Mesodermal cell (in vitro differentiated cells): ENCODE results near the gene YPEL2.

Source experiments
- H3K27ac ChIP-seq: 2 replicates; pipeline ENCODE4 v1.7.0; 2013; ENCODE audit warnings: mild to moderate bottlenecking, low read depth, low read length, moderate library complexity; ENCODE audit not compliant: severe bottlenecking
- H3K36me3 ChIP-seq: 2 replicates; pipeline ENCODE4 v1.7.1; 2013; ENCODE audit warnings: mild to moderate bottlenecking, low read length, moderate library complexity; ENCODE audit not compliant: control insufficient read depth, insufficient read depth
- H3K4me1 ChIP-seq: one replicate; pipeline ENCODE4 v1.7.1; 2013; ENCODE audit warnings: mild to moderate bottlenecking, low read length; ENCODE audit not compliant: insufficient read depth, control insufficient read depth, poor library complexity, severe bottlenecking
- H3K4me3 ChIP-seq: 2 replicates; pipeline ENCODE4 v1.7.0; 2013; ENCODE audit warnings: low read length, control low read depth, mild to moderate bottlenecking; ENCODE audit not compliant: insufficient read depth, poor library complexity, severe bottlenecking; ENCODE audit errors: extremely low read depth
- H3K9me3 ChIP-seq: 2 replicates; pipeline ENCODE4 v1.7.1; 2013; ENCODE audit warnings: mild to moderate bottlenecking, low read length, moderate library complexity; ENCODE audit not compliant: control insufficient read depth
- WGBS, 2 experiments: methylation state at CpG; one replicate each; pipeline ENCODE4 v1.1.5; 2013; ENCODE audit warnings: missing lambda C conversion rate in 2 of 2; ENCODE audit not compliant: insufficient coverage in 2 of 2; 5-methylcytosine and 5-hydroxymethylcytosine counted together

YPEL2 gene

DNA sequence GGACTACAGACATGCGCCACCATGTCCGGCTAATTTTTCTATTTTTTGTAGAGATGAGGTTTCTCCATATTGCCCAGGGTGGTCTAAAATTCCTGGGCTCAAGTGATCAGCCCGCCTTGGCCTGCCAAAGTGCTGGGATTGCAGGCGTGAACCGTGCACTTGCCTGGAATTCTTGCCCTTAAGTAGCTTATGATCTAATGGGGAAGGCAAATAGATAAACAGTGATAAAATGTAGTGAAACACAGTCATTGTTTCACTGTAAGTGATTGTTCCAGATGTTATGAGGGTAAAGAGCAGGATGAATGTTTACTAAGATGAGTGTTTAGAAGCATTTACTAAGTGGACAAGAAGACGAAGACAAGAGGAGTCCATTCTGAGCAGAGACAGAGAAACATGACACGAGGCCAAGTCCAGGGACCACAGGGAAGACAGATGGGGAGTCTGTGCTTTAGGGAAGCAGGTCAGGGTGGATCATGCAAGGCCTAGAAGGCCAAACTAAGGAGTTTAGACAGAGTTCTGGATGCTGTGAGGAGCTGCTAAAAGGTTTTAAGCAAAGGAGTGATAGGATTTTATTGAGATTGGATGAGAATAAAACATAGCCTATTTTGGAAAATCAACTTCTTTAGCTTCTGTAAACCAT is 36.9 kb downstream of the YPEL2 start:
- Histone ChIP-seq H3K27ac (peak overlapping the region; percentile 96), H3K36me3 (peaks cover 21% of the 10 kb centered on the region), H3K9me3 (no peaks in the 10 kb centered on the region), H3K4me1 (peaks cover 97% of the 10 kb centered on the region), H3K4me3 (no peak overlapping the region)
- WGBS, 2 experiments: 89 to 99% methylated on average over 6 to 7 of the region's 7 CpGs

DNA sequence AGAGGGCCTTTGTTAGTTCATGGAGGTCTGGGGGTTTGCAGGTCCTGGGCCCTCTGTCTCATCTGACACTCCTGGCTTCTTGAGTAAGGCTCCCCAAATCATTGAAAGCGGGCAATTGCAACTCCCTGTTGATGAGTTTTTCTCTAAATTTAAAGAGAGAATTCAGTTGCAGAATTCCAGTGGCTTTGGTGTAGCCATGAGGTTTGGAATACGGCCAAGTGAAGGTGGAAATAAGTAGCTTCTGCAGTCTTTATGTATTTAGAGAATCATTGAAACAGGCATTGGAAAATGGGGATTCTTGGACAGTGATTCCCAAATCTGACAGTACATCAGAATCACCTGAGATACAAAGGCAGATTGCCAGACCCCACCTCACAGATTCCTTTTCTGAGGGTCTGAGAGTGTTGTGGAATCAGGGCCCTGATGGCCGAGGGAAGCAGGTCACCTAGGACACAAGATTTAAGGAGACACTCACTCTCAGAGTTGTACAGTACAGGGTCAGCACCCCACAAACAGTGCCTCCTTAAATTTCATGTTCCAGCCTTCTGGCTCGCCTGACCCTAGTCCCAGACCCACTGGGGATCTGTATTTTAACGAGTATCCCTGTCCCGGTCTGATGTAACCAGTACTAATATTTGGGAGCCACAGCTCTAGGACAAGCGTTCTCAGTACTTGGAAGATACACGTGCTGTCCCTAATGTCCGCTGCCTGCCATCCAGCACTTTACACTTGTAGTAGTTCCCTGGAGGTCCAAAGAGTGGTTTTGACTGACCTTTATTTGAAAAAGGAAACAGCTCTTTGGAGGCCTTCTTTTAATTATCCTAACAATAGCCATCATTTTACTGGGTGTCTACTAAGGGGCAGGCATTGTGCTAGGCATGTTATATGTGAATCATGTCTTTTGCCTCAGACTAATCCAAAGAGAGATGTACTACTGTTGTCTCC is 37.8 kb downstream of the YPEL2 start:
- Histone ChIP-seq H3K36me3 (peaks cover 21% of the 10 kb centered on the region), H3K27ac (no peak overlapping the region), H3K4me3 (no peak overlapping the region), H3K9me3 (no peaks in the 10 kb centered on the region), H3K4me1 (peaks cover 98% of the 10 kb centered on the region)
- WGBS, 2 experiments: 91 to 97% methylated on average over 8 of the region's 9 CpGs

DNA sequence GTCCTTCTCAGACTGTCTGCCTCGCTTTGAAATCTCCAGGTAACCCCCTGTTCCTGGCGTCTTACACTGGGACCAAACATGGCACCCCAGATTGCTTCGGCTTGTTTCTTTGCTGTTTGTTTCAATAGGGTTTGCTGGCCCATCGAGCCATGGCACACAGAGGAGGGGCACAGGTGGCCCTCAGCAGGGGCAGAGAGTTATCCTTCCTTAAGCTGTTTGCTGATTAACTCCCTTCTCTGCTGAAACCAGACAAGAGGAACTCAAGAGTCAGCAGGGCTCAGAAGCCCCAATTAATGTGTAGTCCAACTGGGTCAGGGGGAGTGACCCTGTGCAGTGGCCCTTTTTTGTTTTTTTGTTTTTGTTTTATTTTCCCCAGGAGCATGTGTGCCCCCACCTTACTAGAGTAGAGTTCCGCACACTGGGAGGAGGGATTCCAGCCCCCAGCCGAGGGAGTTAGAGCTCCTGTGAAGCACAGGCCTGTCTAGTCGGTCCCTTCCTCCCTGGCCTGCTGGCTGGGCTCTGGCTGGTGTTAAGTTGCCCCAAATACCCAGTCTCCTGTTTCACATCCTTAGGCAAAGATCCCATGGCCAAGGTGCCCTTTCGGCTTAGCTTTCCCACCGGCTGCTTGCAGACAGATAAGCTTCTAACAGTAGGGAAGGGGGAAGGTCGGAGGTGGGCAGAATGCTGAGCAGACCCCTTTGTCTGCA is 39.3 kb downstream of the YPEL2 start:
- peaks cover 93% of the 10 kb centered on the region for H3K4me1 ChIP-seq
- H3K27ac ChIP-seq: peak overlapping the region; percentile 89
- WGBS, 2 experiments: 77 to 84% methylated on average over 6 to 9 of the region's 10 CpGs
- no peaks in the 10 kb centered on the region for H3K9me3 ChIP-seq
- H3K4me3 ChIP-seq: no peak overlapping the region
- peaks cover 34% of the 10 kb centered on the region for H3K36me3 ChIP-seq

DNA sequence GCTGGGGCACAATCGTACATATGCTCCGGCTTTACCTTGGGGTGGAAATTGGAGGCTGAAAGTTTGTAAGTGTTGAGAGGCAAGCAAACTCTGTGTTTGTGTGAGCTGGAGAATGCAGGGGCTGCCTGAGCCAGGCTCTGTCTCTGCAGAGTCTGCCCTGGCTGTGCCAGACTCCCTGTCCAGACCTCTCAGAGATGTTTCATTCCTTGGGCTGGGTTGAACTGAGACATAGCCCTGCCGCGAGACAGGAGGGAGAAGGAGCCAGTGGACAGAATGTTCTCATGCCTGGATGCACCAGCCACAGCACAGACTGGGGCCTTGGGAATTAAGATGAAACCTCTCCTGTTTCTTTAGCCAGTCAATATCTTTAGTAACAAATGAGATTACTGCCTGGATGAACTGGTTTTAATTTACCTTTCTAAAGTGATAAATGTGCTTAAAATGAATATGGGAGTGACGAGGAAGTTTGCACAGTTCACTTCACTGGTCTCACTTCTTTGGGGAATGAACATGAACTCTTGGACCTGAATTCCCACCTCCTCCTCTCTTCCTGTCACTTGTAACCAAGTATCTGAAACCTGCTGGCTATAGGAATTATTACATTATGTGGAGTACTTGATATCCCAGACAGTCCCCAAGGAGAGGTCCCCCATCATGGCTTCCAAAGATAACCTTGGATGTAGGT is 40.1 kb downstream of the YPEL2 start:
- H3K27ac ChIP-seq: peak overlapping the region; percentile 89
- no peak overlapping the region for H3K4me3 ChIP-seq
- 97% methylated on average over 4 of the region's 5 CpGs; no CpG with 5 or more reads in 1 of the 2 experiments for WGBS, 2 experiments
- H3K9me3 ChIP-seq: no peaks in the 10 kb centered on the region
- peaks cover 91% of the 10 kb centered on the region for H3K4me1 ChIP-seq
- peaks cover 40% of the 10 kb centered on the region for H3K36me3 ChIP-seq

DNA sequence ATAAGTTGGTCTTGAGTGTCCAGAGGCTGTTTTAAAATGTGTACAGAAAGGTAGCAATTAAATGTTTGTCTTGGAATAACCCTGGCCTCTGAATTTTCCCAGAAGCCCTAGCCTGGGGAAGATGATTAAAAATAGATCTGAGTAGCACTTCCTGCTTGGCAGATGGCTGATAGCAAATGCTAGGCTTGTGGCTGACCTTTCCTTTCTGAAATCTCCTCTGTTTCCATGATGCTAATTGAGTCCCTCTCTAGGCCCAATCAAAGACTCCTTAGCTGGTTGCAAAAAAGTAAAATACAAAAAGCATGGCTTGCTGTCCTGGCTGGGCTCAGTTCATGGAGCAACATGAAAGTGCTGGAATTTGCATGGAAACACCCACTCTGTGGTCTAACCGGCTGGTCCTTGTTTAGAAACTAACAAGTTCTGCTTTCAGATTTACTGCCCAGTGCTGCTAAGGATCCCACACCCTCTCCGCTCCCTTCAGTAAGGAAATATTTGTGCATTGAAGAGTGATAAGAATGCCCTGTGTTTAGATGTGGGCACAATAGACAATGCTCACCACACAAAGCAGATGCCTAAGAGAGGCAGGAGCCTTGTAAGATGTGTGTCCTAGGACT is 40.8 kb downstream of the YPEL2 start:
- H3K4me1 ChIP-seq: peaks cover 84% of the 10 kb centered on the region
- no peaks in the 10 kb centered on the region for H3K9me3 ChIP-seq
- no peak overlapping the region for H3K4me3 ChIP-seq
- 64% methylated on average over 1 of the region's 2 CpGs; no CpG with 5 or more reads in 1 of the 2 experiments for WGBS, 2 experiments
- peaks cover 46% of the 10 kb centered on the region for H3K36me3 ChIP-seq
- peak overlapping the region; percentile 89 for H3K27ac ChIP-seq

DNA sequence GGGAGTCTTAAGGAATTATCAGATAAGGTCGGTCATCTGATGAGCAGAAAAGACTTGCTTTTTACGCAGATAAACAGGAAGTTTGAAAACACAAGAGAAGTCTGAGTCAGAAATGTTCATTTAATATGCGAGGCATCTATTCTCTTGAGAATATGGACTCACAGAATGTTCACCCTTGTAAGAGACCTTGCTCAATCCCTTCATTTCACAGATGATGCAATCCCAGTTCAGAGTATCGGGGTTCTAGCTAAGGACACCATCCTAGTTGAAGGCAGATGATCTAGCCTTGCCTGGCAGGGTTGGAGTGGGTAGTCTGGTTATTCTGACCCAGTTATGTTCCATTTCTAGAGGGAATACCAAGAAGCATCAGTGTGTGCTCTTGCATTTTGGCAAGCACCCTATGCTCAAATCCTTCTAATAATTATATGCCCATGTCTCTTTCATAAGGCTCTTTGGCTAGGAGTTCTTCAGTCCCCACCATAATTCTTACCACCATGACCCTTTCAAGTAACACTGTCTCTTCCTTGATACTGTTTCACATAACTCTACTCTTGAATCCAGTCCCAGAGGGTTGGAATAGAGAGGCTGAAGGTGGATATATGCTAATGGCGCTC is 42.5 kb downstream of the YPEL2 start:
- H3K36me3 ChIP-seq: peaks cover 50% of the 10 kb centered on the region
- WGBS, 2 experiments: 93 to 96% methylated on average over 3 to 4 of the region's 5 CpGs
- H3K4me1 ChIP-seq: peaks cover 77% of the 10 kb centered on the region
- peak overlapping the region; percentile 89 for H3K27ac ChIP-seq
- no peaks in the 10 kb centered on the region for H3K9me3 ChIP-seq
- no peak overlapping the region for H3K4me3 ChIP-seq

DNA sequence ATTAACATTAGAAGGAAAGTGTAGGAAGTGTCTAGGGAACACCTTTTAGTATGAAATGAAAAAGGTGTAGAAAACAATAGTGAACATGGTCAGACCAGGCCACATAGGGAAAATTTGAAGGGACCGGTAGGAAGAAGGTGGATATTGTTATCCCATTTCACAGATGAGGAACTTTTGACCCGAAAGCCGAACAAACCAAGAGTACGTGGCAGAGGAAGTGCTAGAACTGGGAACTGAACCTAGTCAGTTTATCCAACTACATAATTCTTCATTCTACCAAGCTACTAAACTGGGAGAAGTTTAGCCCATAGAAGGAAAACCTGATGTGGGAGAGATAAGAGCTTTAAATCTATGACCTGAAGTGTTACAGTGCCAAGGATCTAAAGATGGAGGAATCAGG is 43.2 kb downstream of the YPEL2 start:
- Histone ChIP-seq H3K9me3 (no peaks in the 10 kb centered on the region), H3K27ac (no peak overlapping the region), H3K4me3 (no peak overlapping the region), H3K4me1 (peaks cover 77% of the 10 kb centered on the region), H3K36me3 (peaks cover 50% of the 10 kb centered on the region)
- WGBS, 2 experiments: 96 to 100% methylated on average over 1 to 3 of the region's 4 CpGs

DNA sequence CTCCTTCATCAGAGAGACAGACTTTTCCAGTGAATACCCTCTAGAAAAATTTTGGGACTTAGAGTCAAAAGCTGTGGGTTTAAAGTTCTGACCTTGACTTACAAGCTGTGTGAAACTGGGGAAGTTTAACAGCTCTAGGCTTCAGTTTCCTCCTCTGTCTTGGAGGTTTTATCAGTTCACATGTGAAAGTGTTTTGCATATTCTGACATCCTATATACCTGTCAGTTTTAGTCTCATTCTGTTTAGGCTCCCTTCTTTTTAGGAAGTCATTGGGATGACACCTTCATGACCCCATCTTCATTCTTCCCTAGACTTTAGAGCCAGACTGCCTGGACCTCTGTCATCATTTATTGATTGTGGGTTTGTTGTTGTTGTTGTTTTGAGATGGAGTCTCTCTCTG is 44.4 kb downstream of the YPEL2 start:
- H3K27ac ChIP-seq: peak overlapping the region; percentile 10
- H3K9me3 ChIP-seq: no peaks in the 10 kb centered on the region
- peaks cover 53% of the 10 kb centered on the region for H3K36me3 ChIP-seq
- no peak overlapping the region for H3K4me3 ChIP-seq
- peaks cover 65% of the 10 kb centered on the region for H3K4me1 ChIP-seq

DNA sequence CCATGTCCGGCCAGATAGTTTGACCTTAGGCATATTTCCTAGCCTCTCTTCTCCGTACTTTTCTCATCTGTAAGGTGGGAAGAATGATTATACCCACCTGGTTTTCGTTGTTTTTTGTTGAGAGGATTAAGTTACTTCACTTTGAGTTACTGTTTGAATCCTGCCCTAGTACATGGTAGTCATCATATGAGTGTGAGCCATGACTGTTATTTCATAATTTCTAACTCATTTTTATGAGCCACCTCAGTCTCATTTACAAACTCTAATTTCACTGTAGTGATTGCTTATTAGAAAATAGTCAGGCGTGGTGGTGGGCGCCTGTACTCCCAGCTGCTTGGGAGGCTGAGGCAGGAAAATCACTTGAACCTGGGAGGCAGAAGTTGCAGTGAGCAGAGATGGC is 45.1 kb downstream of the YPEL2 start:
- no peaks in the 10 kb centered on the region for H3K9me3 ChIP-seq
- peaks cover 64% of the 10 kb centered on the region for H3K4me1 ChIP-seq
- H3K27ac ChIP-seq: no peak overlapping the region
- 80 to 100% methylated on average over 1 of the region's 5 CpGs for WGBS, 2 experiments
- no peak overlapping the region for H3K4me3 ChIP-seq
- peaks cover 59% of the 10 kb centered on the region for H3K36me3 ChIP-seq
